ENCODE data around the gene ME1.
"Not testable (repeated sequence)": the region's sequence is repeated elsewhere in the genome, so short reads cannot be mapped to it uniquely, and the experiment has no call there.

ME1 gene

DNA sequence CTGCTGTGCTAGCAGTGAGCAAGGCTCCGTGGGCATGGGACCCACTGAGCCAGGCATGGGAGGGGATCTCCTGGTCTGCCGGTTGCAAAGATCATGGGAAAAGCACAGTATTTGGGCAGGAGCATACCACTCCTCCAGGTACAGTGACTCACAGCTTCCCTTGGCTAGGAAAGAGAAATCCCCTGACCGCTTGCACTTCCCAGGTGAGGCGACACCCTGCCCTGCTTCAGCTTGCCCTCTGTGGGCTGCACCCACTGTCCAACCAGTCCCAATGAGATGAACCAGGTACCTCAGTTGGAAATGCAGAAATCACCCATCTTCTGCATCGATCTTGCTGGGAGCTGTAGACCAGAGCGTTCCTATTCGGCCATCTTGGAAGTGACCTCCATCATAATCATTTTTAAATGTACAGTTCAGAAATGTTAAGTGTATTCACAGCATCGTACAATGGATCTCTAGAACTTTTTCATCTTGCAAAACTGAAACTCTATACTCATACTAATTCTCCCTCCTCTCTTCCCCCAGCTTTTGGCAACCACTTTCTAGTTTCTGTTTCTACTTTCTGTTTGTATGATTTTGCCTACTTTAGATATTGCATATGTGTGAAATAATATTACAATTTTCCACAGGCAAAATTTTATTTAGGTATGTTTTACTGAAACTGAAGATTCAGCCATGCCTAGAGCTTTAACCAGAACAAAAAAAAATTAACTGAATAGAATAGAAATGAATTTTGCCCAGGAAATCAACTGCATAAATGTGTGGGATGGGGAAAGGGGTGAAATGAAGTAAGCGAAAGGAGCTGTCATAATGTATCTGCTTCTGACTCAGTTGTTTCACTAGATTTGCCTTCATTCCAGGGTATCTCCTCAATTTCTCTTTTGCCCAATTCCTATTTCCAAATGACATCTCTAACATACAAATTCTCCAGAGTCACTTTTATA lies 137.7 kb downstream of the ME1 start:
- in situ Hi-C loops (cut with MboI; ENCODE audit: low sequenced_read_pairs, unreplicated experiment): no loop called here
- TF ChIP-seq, protein P1, sequence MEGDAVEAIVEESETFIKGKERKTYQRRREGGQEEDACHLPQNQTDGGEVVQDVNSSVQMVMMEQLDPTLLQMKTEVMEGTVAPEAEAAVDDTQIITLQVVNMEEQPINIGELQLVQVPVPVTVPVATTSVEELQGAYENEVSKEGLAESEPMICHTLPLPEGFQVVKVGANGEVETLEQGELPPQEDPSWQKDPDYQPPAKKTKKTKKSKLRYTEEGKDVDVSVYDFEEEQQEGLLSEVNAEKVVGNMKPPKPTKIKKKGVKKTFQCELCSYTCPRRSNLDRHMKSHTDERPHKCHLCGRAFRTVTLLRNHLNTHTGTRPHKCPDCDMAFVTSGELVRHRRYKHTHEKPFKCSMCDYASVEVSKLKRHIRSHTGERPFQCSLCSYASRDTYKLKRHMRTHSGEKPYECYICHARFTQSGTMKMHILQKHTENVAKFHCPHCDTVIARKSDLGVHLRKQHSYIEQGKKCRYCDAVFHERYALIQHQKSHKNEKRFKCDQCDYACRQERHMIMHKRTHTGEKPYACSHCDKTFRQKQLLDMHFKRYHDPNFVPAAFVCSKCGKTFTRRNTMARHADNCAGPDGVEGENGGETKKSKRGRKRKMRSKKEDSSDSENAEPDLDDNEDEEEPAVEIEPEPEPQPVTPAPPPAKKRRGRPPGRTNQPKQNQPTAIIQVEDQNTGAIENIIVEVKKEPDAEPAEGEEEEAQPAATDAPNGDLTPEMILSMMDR (IDR thresholded peaks at IDR 0.05; ENCODE audit: borderline replicate concordance, control extremely low read depth, extremely low read depth, insufficient read depth, missing control alignments): no peak
- peak; percentile 39 for DNase-seq (ENCODE audit: low spot score)

DNA sequence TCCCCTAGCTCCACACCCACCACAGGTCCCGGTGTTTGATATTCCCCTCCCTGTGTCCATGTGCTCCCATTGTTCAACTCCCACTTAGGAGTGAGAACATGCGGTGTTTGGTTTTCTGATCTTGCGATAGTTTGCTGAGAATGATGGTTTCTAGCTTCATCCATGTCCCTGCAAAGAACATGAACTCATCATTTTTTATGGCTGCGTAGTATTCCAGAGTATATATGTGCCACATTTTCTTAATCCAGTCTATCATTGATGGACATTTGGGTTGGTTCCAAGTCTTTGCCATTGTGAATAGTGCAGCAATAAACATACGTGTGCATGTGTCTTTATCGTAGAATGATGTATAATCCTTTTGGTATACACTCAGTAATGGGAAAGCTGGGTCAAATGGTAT lies 143.6 kb downstream of the ME1 start:
- DNase-seq (ENCODE audit: low spot score); in situ Hi-C loops (cut with MboI; ENCODE audit: low sequenced_read_pairs, unreplicated experiment): not testable (repeated sequence)

DNA sequence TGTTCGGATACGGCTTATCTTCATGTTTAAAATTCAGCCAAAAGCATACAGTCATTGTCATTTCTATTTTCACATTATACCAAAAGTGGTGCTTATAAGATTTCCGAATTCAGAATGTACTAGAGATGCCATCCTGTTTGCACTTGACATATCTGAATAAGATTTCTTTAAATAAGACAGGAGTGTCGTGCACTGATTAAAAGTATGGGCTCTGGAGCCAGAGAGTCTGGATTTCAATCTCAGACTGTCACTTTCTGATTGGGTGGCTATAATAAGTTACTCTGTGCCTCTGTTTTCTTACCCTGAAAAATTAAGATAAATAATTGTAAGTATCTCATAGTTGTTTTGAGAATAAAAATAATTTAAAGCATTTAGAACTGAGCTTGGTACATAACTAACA lies 144.9 kb downstream of the ME1 start:
- TF ChIP-seq, protein P1 (IDR thresholded peaks at IDR 0.05; ENCODE audit: borderline replicate concordance, control extremely low read depth, extremely low read depth, insufficient read depth, missing control alignments): no peak

DNA sequence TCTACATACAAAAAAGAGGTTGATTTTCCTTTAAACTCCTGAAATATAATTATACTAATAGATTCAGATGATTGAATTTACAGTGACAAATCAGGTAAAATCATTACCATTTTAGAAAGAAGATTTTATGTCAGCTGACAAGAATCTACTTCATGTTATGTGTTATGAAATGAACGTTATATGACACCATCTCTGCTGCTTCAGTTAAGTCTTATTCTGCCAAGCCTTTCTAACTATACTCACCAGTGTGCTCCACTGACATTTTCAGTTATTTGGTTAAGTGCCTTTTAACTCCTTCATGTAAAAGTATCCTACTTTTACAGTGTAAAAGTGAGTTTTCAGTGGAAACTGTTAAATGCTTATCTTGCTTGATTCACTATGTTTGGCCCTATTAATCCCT lies 157.3 kb downstream of the ME1 start:
- no peak for DNase-seq (ENCODE audit: low spot score)
- in situ Hi-C loops (cut with MboI; ENCODE audit: low sequenced_read_pairs, unreplicated experiment): no loop called here

More for the DNA sequence above, 144.9 kb downstream of the ME1 start:
- no peak for DNase-seq (ENCODE audit: low spot score)
- in situ Hi-C loops (cut with MboI; ENCODE audit: low sequenced_read_pairs, unreplicated experiment): no loop called here

DNA sequence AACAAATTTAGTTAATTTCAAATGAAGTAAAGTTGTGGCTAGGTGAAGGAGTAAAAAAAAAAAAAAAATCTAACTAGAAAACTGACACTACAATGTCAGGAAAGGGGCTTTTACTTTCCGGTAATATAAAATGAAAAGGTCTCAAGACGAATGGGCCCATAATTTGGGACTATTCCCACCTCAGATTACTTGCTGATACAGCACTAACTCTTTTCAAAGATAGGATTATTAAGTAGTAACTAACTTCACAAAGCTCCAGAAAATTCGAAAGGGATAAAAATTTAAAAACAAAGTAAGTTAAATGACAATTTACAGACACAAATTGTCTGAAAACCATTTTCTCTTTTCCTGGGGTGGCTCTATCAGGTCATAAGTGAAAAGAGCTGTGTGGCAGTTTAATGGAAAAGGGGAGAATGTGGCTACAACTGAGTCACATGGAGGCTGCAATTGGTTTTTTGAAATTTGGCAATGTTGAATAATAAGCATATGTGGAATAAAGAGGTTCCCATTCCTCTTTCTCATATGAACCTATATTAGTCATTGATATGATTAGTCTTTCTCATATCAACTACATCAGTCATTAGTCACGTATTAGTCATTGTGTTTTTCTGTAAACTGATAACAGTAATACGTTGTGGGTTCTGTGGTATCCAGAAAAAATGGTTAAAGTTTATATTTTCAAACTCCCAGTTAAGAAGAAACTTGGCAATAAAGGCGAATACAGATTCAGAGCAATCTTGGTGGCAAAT lies 159.7 kb downstream of the ME1 start:
- TF ChIP-seq, protein P1 (IDR thresholded peaks at IDR 0.05; ENCODE audit: borderline replicate concordance, control extremely low read depth, extremely low read depth, insufficient read depth, missing control alignments): no peak
- no peak for DNase-seq (ENCODE audit: low spot score)
- in situ Hi-C loops (cut with MboI; ENCODE audit: low sequenced_read_pairs, unreplicated experiment): no loop called here

More for the DNA sequence above, 157.3 kb downstream of the ME1 start:
- TF ChIP-seq, protein P1 (IDR thresholded peaks at IDR 0.05; ENCODE audit: borderline replicate concordance, control extremely low read depth, extremely low read depth, insufficient read depth, missing control alignments): no peak

DNA sequence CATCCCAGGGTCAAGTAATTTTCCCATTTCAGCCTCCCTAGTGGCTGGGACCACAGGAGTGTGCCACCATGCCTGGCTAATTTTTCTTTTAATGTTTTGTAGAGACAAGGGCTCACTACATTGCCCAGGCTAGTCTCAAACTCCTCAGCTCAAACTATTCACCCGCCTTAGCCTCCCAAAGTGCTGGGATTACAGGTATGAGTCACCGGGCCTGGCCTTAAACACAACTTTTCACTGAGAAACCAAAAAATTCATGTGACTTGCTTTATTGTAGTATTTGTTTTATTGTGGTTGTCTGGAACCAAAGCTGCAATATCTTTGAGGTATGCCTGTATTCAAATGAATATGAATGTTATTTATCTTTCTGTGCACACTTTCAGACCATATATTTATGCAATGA lies 165.5 kb downstream of the ME1 start:
- TF ChIP-seq, protein P1 (IDR thresholded peaks at IDR 0.05; ENCODE audit: borderline replicate concordance, control extremely low read depth, extremely low read depth, insufficient read depth, missing control alignments): no peak
- in situ Hi-C loops (cut with MboI; ENCODE audit: low sequenced_read_pairs, unreplicated experiment): no loop called here
- DNase-seq (ENCODE audit: low spot score): no peak

DNA sequence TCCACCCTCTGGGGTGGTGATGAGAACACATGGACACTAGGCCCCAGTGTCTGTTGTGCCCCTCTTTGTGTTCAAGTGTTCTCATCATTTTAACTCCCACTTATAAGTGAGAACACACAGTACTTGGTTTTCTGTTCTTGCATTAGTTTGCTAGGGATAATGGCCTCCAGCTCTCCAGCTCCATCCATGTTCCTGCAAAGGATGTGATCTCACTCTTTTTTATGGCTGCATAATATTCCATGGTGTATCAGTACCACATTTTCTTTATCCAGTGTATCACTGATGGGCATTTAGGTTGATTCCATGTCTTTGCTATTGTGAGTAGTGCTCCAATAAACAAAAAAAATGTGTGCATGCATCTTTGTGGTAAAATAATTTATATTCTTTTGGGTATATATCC lies 170.3 kb downstream of the ME1 start:
- TF ChIP-seq, protein P1 (IDR thresholded peaks at IDR 0.05; ENCODE audit: borderline replicate concordance, control extremely low read depth, extremely low read depth, insufficient read depth, missing control alignments): no peak
- DNase-seq (ENCODE audit: low spot score): no peak
- in situ Hi-C loops (cut with MboI; ENCODE audit: low sequenced_read_pairs, unreplicated experiment): no loop called here
